ENCODE measurements around the gene PKP4. TPM values are rescaled to one million over a fixed set of nuclear protein-coding genes. Genes with fewer than 3 reads are reported as not detected.

PKP4 gene
- total RNA-seq, 1 donor from 2014 or later, result 39.4 TPM

DNA sequence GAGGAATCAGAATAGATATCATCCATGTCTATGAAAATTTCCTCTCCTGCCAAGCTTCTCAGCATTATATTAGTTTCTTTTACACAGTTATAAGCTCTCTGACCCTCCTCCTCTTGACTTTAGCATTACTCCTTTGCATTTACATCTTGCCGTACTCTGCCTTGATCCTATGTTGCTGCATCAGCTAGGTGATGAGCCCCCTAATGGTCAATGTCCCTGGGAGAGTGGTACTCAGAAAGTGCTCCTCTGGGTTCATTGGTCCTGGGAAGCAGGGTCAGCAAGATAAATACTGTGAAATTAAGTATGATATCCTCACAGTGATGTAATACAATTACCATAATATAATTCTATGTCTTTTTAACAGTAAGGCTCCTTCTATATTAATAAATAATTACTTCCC is 74.1 kb downstream of the PKP4 start:
- Mint-ChIP-seq H3K4me3 (ENCODE audit: unreplicated experiment) (no peak overlapping the region), H3K36me3 (ENCODE audit: low read depth) (no peaks in the 10 kb centered on the region), H3K9me3 (ENCODE audit: low read depth) (no peaks in the 10 kb centered on the region), H3K27me3 (ENCODE audit: low read depth) (no peaks in the 10 kb centered on the region), H3K4me1 (ENCODE audit: low read depth) (peaks cover 7% of the 10 kb centered on the region), H3K27ac (ENCODE audit: unreplicated experiment) (peak overlapping the region; percentile 77)
- TF ChIP-seq, protein P1, sequence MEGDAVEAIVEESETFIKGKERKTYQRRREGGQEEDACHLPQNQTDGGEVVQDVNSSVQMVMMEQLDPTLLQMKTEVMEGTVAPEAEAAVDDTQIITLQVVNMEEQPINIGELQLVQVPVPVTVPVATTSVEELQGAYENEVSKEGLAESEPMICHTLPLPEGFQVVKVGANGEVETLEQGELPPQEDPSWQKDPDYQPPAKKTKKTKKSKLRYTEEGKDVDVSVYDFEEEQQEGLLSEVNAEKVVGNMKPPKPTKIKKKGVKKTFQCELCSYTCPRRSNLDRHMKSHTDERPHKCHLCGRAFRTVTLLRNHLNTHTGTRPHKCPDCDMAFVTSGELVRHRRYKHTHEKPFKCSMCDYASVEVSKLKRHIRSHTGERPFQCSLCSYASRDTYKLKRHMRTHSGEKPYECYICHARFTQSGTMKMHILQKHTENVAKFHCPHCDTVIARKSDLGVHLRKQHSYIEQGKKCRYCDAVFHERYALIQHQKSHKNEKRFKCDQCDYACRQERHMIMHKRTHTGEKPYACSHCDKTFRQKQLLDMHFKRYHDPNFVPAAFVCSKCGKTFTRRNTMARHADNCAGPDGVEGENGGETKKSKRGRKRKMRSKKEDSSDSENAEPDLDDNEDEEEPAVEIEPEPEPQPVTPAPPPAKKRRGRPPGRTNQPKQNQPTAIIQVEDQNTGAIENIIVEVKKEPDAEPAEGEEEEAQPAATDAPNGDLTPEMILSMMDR (IDR thresholded peaks at IDR 0.05), result no peak
- no peak for DNase-seq (ENCODE audit: low spot score)

DNA sequence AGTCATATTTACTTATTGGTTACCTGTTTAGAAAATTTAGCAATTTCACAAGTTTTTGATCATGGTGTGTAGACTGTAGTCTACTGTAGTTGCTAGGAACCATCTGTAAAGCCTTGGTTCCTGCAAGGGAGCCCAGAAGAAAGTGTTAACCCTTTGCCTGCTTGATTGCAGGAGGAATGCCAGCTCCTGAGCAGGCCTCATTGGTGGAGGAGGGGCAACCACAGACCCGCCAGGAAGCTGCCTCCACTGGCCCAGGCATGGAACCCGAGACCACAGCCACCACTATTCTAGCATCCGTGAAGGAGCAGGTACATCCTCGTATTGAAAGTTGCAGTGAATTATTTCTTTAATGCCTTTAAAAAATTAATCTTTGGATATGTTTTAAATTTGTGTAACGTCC is 76.3 kb downstream of the PKP4 start:
- H3K27ac Mint-ChIP-seq (ENCODE audit: unreplicated experiment), result no peak overlapping the region
- peaks cover 7% of the 10 kb centered on the region for H3K4me1 Mint-ChIP-seq (ENCODE audit: low read depth)
- H3K9me3 Mint-ChIP-seq (ENCODE audit: low read depth), result no peaks in the 10 kb centered on the region
- no peak for DNase-seq (ENCODE audit: low spot score)
- H3K4me3 Mint-ChIP-seq (ENCODE audit: unreplicated experiment), result no peak overlapping the region
- no peaks in the 10 kb centered on the region for H3K27me3 Mint-ChIP-seq (ENCODE audit: low read depth)
- no peaks in the 10 kb centered on the region for H3K36me3 Mint-ChIP-seq (ENCODE audit: low read depth)
- TF ChIP-seq, protein P1 (IDR thresholded peaks at IDR 0.05), result no peak

DNA sequence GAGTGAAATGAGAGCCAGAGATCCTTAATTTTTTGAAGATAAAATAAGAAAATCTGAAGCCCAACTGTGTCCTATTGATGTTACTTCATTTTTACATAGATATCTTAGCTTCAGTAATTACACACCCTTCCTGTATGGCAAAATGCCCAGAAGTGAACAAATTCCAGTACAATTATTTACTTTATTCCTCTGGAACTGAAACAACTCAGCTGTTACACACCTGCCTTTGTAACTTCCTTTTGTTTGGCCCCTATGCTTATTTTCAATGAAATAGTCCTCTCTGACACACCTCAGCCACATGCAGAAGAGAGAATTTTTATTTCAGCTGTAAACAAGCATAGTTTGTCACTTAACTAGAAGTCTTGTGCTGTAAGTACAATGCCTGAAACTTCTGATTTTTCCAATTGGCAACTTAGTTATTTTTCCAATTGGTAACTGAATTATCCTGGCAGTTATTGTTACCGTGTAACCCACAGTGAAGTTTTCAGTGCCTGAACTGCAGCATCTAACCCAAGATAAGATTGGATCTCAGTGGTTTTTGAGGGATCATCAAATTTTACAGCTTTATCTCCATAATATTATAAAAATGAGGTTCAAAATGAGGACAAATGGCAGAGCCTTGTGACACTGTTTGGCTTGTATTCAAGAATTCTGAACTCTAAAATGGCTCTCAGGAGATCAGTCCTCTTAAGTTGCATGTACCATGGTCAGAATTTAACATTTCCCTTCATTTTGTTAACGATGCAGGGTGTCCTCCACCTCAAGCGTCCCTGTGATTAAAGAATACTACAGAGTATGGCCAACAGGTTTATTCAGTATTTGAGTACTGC is 82.6 kb downstream of the PKP4 start:
- Mint-ChIP-seq H3K4me1 (ENCODE audit: low read depth) (peaks cover 15% of the 10 kb centered on the region), H3K27ac (ENCODE audit: unreplicated experiment) (peak overlapping the region; percentile 37), H3K9me3 (ENCODE audit: low read depth) (no peaks in the 10 kb centered on the region), H3K36me3 (ENCODE audit: low read depth) (no peaks in the 10 kb centered on the region), H3K4me3 (ENCODE audit: unreplicated experiment) (no peak overlapping the region), H3K27me3 (ENCODE audit: low read depth) (no peaks in the 10 kb centered on the region)
- DNase-seq (ENCODE audit: low spot score), result no peak
- TF ChIP-seq, protein P1 (IDR thresholded peaks at IDR 0.05), result no peak

DNA sequence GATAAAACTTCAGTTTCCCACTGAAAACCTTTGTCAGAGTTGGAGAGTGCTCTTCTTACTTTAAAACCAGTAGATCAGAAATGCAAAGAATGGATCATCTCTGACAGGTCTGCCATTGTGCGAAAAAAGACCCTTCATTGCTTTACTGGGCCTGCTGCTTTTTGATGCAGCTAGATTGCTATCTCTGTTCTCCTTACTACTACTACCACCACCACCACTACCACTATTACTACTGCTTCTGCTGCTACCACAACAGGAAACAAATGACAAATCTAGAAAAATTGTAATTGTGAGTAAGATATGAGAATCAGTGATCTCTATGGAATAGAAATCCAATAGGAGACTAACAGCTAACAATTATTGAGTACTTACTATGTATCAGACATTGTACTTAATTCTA is 85.8 kb downstream of the PKP4 start:
- Mint-ChIP-seq H3K9me3 (ENCODE audit: low read depth) (no peaks in the 10 kb centered on the region), H3K36me3 (ENCODE audit: low read depth) (peaks cover under 1% of the 10 kb centered on the region), H3K27ac (ENCODE audit: unreplicated experiment) (no peak overlapping the region), H3K4me1 (ENCODE audit: low read depth) (peaks cover 24% of the 10 kb centered on the region), H3K4me3 (ENCODE audit: unreplicated experiment) (no peak overlapping the region), H3K27me3 (ENCODE audit: low read depth) (no peaks in the 10 kb centered on the region)
- no peak for DNase-seq (ENCODE audit: low spot score)
- TF ChIP-seq, protein P1 (IDR thresholded peaks at IDR 0.05), result no peak

DNA sequence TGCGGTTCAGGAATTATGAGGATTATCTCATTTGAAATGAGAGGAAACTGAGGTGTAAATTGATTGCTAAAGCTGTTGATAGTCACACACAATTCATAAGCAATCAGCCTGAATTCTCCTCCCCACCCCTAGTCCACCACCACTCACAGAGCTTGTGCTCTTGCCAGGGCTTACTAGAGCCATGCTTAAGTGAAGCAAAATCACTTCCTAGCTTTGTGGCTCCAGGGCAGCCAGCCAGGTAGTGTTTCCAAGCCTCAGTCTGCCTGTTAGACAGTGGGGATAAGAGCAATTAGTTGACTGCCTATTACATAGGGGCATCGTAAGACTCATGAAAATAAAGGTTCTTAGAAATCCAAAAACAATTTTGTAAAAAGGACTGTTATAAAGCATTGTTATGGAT is 87.2 kb downstream of the PKP4 start:
- TF ChIP-seq, protein P1 (IDR thresholded peaks at IDR 0.05), result no peak
- H3K9me3 Mint-ChIP-seq (ENCODE audit: low read depth), result no peaks in the 10 kb centered on the region
- H3K27ac Mint-ChIP-seq (ENCODE audit: unreplicated experiment), result no peak overlapping the region
- no peak overlapping the region for H3K4me3 Mint-ChIP-seq (ENCODE audit: unreplicated experiment)
- DNase-seq (ENCODE audit: low spot score), result no peak
- peaks cover 1% of the 10 kb centered on the region for H3K36me3 Mint-ChIP-seq (ENCODE audit: low read depth)
- H3K4me1 Mint-ChIP-seq (ENCODE audit: low read depth), result peaks cover 22% of the 10 kb centered on the region
- no peaks in the 10 kb centered on the region for H3K27me3 Mint-ChIP-seq (ENCODE audit: low read depth)
